Sigmoid colon (tissue), 7 donors: ENCODE measurements around the gene ANKRD60. TPM values are rescaled to one million over a fixed set of nuclear protein-coding genes. Genes with fewer than 3 reads are reported as not detected.

ENCODE experiments used
- DNase-seq: peaks from one replicate; pipeline ENCODE4 v3.0.0-alpha.2; 2019
- H3K27ac ChIP-seq, 4 donors: fragments of 200-600 bp; sonication (generic); one replicate each; pipeline ENCODE4 v1.5.1; 2016 to 2019; ENCODE audit warnings: mild to moderate bottlenecking in 1 of 4
- H3K27me3 ChIP-seq, 3 donors: fragments of 200-600 bp; sonication (generic); one replicate each; pipeline ENCODE4 v1.5.1; 2019; ENCODE audit warnings: mild to moderate bottlenecking in 1 of 3
- H3K36me3 ChIP-seq, 4 donors: fragments of 200-600 bp; sonication (generic); one replicate each; pipeline ENCODE4 v1.5.1; 2016 to 2019
- H3K4me1 ChIP-seq, 4 donors: fragments of 200-600 bp; sonication (generic); one replicate each; pipeline ENCODE4 v1.5.1; 2017 to 2019
- H3K4me3 ChIP-seq, 4 donors: fragments of 200-600 bp; sonication (generic); one replicate each; pipeline ENCODE4 v1.5.1; 2017 to 2019; ENCODE audit warnings: mild to moderate bottlenecking in 2 of 4, moderate library complexity in 1 of 4
- H3K9me3 ChIP-seq, 4 donors: fragments of 200-600 bp in 3 of 4; sonication (generic) in 3 of 4; one replicate each; pipeline versions ENCODE4 v1.5.1 to v1.6.1; 2013 to 2019
- EP300 ChIP-seq, 4 donors: sonication (generic); formaldehyde crosslinking; IDR thresholded peaks; one replicate each; pipeline ENCODE4 v1.6.1; 2017; ENCODE audit warnings: antibody characterized with exemption in 4 of 4
- POLR2A ChIP-seq, 2 donors: fragments of 450-650 bp; IDR thresholded peaks; one replicate each; pipeline ENCODE4 v1.6.1; 2016; ENCODE audit warnings: antibody characterized with exemption in 2 of 2, mild to moderate bottlenecking in 2 of 2, moderate library complexity in 2 of 2
- POLR2AphosphoS5 ChIP-seq, 4 donors: sonication (generic); formaldehyde crosslinking; IDR thresholded peaks; one replicate each; pipeline ENCODE4 v1.6.1; 2017; ENCODE audit warnings: antibody characterized with exemption in 4 of 4
- WGBS, 2 donors: extraction: QIAGEN DNeasy Blood & Tissue Kit; methylation state at CpG; one replicate each; pipeline ENCODE4 v1.1.7; 2013; 5-methylcytosine and 5-hydroxymethylcytosine counted together
- intact Hi-C: fragments of 100-400 bp; cut with DNase I; formaldehyde crosslinking; loops from one replicate; pipeline ENCODE4 v1.15.1; 2023
- polyA plus RNA-seq, 3 donors: library from polyadenylated mRNA; stranded (reverse); fragments of 200-250 nt; gene quantifications; one replicate each; pipeline ENCODE4 v1.2.3, GENCODE V29; 2013
- total RNA-seq, 4 donors: library from RNA; depleted of rRNA; stranded (reverse); fragments of >200 nt; gene quantifications; one replicate each; pipeline ENCODE4 v1.1.0, GENCODE V29; 2016
- TF ChIP-seq, protein P1 (sequence below), 4 experiments: fragments of 450-650 bp in 3 of 4; fragments of 200-600 bp in 1 of 4; IDR thresholded peaks; one replicate each; pipeline ENCODE4 v1.5.1; 2016 to 2019; ENCODE audit warnings: antibody characterized with exemption in 4 of 4, mild to moderate bottlenecking in 3 of 4, moderate library complexity in 2 of 4
- donor health status: healthy with polysubstance abuse.
- donor health status: Bipolar disorder and iron deficiency.
- donor health status: healthy.

ANKRD60 gene, protein sequence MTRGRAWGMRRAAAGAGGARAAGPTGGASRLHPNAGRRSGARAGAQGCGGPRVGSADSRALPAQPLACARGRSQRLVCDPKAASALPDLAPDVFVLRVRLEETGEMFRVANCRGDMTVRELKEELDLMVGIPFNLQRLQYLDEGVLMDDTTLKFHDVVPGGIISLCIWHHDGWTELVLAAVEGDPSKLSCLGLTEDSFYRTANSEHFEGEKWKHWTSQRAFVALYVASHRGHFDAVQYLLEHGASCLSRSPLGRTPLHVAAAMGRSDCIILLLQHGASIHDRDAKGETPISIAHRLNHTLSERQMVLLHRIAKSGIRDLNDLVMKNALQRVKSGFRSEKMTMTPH
- total RNA-seq (under 1 TPM in 1 of 4 donors, not detected in 3; 0.82 TPM), polyA plus RNA-seq (not detected)

DNA sequence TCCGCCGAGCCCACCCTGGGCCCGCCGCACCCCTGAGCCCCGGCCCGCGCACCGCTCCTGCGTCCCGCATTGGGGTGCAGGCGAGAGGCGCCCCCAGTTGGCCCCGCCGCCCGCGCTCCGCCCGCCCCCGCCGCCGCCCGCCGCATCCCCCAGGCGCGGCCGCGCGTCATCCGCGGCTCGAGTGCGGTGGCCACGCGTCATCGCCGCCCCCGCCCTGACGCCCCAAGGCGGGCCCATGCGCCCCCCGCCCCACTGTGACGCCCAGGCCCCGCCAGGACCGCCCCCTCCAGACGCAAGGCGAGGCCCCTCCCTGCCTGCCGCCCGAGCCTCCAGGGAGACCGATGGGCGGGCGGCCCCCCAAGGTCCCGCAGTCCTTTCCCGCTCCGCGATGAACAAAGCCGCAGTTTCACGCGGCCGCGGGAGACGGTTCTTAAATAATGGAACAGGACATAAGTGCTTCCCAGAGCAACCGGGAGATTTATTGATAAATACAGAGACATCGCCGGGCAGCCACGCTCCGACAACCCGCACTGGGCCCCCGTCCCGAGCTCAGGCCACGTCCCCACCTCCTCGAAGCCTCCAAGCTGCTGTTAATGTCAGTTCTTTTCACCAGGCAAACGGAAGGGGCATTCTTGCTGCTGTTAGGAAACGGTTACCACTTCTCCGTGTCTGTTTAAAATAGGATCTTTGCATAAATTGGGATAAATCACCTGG lies at the start of gene ANKRD60:
Gene ANKRD60, minus strand, starts transcription at position 170 of the 714 bp plus-strand sequence. Its CDS starts 0 bp downstream, at position 170.
- Histone ChIP-seq H3K27ac (no peak within 1 kb of the TSS), H3K4me1 (peaks cover 0 to 15% (median 9%) of the 10 kb centered on the region in 4 donors), H3K4me3 (peak within 1 kb of the TSS in 3 of 4 donors; percentile 22 to 45 (median 44)), H3K36me3 (peaks cover 0 to 9% (median 0%) of the 10 kb centered on the region in 4 donors), H3K9me3 (no peaks in the 10 kb centered on the region), H3K27me3 (peaks cover 11 to 45% (median 32%) of the 10 kb centered on the region in 3 donors)
- peak; percentile 59 for DNase-seq
- intact Hi-C loops = no loop called here
- TF ChIP-seq POLR2A (IDR thresholded peaks at IDR 0.05) (no peak), POLR2AphosphoS5 (IDR thresholded peaks at IDR 0.05) (peak in 2 of 4 donors; percentile 6 to 42)
- WGBS, 2 donors = 1 to 2% methylated on average over 74 of the region's 74 CpGs

DNA sequence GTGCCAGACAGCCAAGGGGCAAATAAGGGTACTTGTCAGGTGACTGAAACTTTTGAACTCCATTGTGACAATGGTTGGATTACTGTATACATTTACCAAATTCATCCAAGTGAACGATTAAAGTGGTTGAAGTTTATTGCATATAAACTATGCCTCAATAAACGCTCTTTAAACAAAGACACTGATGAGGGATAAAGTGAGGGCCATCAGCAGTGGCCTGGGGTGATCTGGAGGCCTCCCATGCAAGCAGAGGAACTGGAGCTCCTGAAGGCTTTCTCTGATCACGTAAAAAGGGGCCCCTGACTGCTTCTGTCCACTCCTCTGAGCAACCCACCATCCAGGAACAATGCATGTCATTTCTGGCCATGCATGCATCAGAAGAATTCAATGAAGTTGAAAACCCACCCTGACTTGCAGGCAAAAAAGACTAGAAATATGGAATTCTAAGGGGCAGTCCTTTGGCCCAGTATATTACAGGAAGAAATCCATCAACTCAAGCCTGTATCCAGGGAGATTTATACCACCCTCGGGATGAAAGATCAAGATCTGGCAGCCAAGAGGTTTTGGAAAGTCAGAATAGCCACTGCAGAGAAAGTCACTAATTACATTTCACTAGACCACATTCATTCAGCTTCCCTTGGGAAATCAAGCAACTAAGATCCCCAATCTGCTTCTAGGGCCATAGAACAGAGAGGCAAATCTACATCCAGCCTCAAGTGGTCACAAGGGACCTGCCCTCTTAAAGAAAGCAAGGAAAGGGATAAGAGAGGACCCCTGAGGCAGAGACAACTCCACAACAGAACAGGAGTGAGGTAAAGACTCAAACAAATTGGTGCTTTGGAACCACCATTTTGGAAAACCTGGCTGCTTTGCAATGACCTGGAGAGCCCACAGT lies 49.4 kb upstream of the ANKRD60 start:
- Histone ChIP-seq H3K27me3 (no peaks in the 10 kb centered on the region), H3K27ac (no peak overlapping the region), H3K4me1 (no peaks in the 10 kb centered on the region), H3K36me3 (no peaks in the 10 kb centered on the region), H3K9me3 (no peaks in the 10 kb centered on the region), H3K4me3 (no peak overlapping the region)
- intact Hi-C loops = no loop called here
- WGBS, 2 donors = 39 to 60% methylated on average over 4 of the region's 4 CpGs
- DNase-seq = no peak
- TF ChIP-seq POLR2AphosphoS5 (IDR thresholded peaks at IDR 0.05) (no peak), POLR2A (IDR thresholded peaks at IDR 0.05) (no peak), EP300 (IDR thresholded peaks at IDR 0.05) (no peak)
- TF ChIP-seq, protein P1, sequence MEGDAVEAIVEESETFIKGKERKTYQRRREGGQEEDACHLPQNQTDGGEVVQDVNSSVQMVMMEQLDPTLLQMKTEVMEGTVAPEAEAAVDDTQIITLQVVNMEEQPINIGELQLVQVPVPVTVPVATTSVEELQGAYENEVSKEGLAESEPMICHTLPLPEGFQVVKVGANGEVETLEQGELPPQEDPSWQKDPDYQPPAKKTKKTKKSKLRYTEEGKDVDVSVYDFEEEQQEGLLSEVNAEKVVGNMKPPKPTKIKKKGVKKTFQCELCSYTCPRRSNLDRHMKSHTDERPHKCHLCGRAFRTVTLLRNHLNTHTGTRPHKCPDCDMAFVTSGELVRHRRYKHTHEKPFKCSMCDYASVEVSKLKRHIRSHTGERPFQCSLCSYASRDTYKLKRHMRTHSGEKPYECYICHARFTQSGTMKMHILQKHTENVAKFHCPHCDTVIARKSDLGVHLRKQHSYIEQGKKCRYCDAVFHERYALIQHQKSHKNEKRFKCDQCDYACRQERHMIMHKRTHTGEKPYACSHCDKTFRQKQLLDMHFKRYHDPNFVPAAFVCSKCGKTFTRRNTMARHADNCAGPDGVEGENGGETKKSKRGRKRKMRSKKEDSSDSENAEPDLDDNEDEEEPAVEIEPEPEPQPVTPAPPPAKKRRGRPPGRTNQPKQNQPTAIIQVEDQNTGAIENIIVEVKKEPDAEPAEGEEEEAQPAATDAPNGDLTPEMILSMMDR (IDR thresholded peaks at IDR 0.05) = no peak

DNA sequence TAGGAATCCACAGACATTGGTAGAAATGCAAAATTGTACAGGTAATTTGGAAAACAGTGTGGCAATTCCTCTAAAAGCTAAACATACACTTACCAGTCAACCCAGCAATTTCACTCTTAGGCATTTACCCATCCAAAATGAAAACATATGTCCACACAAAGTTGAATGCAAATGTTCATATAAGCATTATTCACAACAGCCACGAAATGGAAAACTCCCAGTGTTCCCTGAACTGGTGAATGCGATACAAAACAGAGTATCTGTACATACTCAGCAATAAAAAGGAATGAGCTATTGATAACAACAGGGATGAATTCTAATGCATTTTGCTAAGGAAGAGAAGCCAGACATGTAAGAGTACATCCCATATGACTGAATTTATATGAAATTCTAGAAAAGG lies 48.7 kb upstream of the ANKRD60 start:
- 81 to 90% methylated on average over 2 of the region's 2 CpGs for WGBS, 2 donors

DNA sequence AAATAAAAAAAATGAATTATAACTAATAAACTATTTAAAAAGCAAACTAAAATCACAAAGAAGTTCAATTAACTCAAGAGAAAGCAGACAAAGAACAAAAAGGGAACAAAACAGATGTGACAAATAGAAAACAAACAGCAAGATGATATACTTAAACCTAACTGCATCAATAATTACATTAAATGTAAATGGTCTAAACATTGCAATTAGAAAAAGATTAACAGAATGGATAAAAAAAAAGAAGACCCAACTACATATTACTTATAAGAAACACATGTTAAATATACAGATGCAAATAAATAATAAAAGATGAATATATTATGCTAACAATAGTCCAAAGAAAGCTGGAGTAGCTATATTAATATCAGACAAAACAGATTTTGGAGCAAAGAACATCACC lies 45.9 kb upstream of the ANKRD60 start:
- Histone ChIP-seq H3K9me3 (no peaks in the 10 kb centered on the region), H3K36me3 (peaks cover 0 to 20% (median 0%) of the 10 kb centered on the region in 4 donors), H3K27me3 (no peaks in the 10 kb centered on the region), H3K27ac (no peak overlapping the region), H3K4me3 (no peak overlapping the region), H3K4me1 (peaks cover 0 to 13% (median 7%) of the 10 kb centered on the region in 4 donors)
- DNase-seq = no peak
- no peak for TF ChIP-seq EP300 (IDR thresholded peaks at IDR 0.05)
- TF ChIP-seq, protein P1 (IDR thresholded peaks at IDR 0.05) = no peak
- no peak for TF ChIP-seq POLR2A (IDR thresholded peaks at IDR 0.05)
- no peak for TF ChIP-seq POLR2AphosphoS5 (IDR thresholded peaks at IDR 0.05)
- intact Hi-C loops = no loop called here

More for the DNA sequence above, 48.7 kb upstream of the ANKRD60 start:
- Histone ChIP-seq H3K4me3 (no peak overlapping the region), H3K27ac (no peak overlapping the region), H3K9me3 (no peaks in the 10 kb centered on the region), H3K4me1 (peaks cover 0 to 7% (median 3%) of the 10 kb centered on the region in 4 donors), H3K27me3 (no peaks in the 10 kb centered on the region), H3K36me3 (no peaks in the 10 kb centered on the region)
- intact Hi-C loops = no loop called here
- TF ChIP-seq POLR2AphosphoS5 (IDR thresholded peaks at IDR 0.05) = no peak
- no peak for TF ChIP-seq EP300 (IDR thresholded peaks at IDR 0.05)
- TF ChIP-seq POLR2A (IDR thresholded peaks at IDR 0.05) = no peak
- TF ChIP-seq, protein P1 (IDR thresholded peaks at IDR 0.05) = no peak
- no peak for DNase-seq
